Ishikawa (cell line): Measurements from ENCODE around the gene LYPLAL1.

Experiments used
- CEBPB ChIP-seq: IDR thresholded peaks from 2 replicates; pipeline ENCODE4 v1.6.1; 2012
- CREB1 ChIP-seq: IDR thresholded peaks from 2 replicates; pipeline ENCODE4 v1.6.1; 2012; ENCODE audit warnings: low read depth
- EGR1 ChIP-seq: IDR thresholded peaks from 2 replicates; pipeline ENCODE4 v1.6.1; 2012
- EP300 ChIP-seq: IDR thresholded peaks from 2 replicates; pipeline ENCODE4 v1.6.1; 2012; ENCODE audit warnings: borderline replicate concordance
- FOXM1 ChIP-seq: IDR thresholded peaks from 2 replicates; pipeline ENCODE4 v1.6.1; 2012; ENCODE audit warnings: low read depth, borderline replicate concordance
- NFIC ChIP-seq: IDR thresholded peaks from 2 replicates; pipeline ENCODE4 v1.6.1; 2012
- RAD21 ChIP-seq: IDR thresholded peaks from 2 replicates; pipeline ENCODE4 v1.6.1; 2012; ENCODE audit warnings: low read depth
- TAF1 ChIP-seq: IDR thresholded peaks from 2 replicates; pipeline ENCODE4 v1.6.1; 2012; ENCODE audit warnings: low read depth, mild to moderate bottlenecking
- TCF12 ChIP-seq: IDR thresholded peaks from 2 replicates; pipeline ENCODE4 v1.6.1; 2012; ENCODE audit warnings: low read depth
- TEAD4 ChIP-seq: IDR thresholded peaks from 2 replicates; pipeline ENCODE4 v1.6.1; 2012
- YY1 ChIP-seq: IDR thresholded peaks from 2 replicates; pipeline ENCODE4 v1.6.1; 2012; ENCODE audit warnings: low read depth
- ZBTB7A ChIP-seq: IDR thresholded peaks from 2 replicates; pipeline ENCODE4 v1.6.1; 2012; ENCODE audit warnings: low read depth
- TF ChIP-seq, protein P1 (sequence below): IDR thresholded peaks from 2 replicates; pipeline ENCODE4 v1.6.1; 2012; ENCODE audit warnings: low read depth, mild to moderate bottlenecking
- TF ChIP-seq, protein P2 (sequence below): IDR thresholded peaks from 2 replicates; pipeline ENCODE4 v1.6.1; 2012
- TF ChIP-seq, protein P3 (sequence below): IDR thresholded peaks from 2 replicates; pipeline ENCODE4 v1.6.1; 2012

LYPLAL1 gene

DNA sequence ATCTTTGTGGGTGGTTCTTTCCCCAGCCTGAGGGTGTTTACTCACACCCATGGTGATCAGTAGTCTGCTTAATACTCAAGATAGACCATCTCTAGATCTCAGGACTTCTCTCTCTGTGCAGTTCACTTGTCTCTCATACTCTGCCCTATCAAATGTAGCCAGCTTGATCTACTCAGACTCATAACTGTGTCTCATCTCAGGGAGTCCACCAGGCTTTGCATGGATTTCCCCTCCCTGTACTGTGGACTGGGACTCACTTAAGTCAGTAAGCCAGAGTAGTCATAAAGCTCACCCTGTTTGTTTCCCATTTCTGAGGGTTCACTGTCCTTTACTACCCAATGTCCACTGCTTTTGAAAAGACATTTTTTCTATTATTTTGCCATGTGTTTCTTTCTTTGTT lies 41.8 kb downstream of the LYPLAL1 start:
- TF ChIP-seq NFIC (no peak), RAD21 (no peak)

DNA sequence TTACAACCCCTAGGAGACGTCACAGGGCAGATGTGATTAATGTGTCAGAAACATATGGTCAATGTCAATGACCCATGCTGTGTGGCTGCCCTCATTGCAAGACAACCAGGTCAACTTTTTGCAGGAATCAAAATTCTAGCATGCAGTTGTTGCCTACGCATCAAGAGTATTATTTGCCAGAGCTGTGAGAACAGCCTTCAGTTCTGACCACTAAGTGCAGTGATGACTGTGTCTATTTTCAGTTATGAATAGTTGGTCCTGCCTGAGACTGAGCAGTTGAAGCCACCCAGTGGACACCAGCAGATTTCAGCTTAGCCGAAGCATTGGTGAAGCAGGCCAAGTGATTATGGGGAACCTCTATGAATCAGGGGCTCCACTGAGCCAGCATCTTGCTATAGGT lies 47.3 kb downstream of the LYPLAL1 start:
- no peak for TF ChIP-seq ZBTB7A
- no peak for TF ChIP-seq FOXM1
- TF ChIP-seq YY1: no peak
- TF ChIP-seq, protein P1, sequence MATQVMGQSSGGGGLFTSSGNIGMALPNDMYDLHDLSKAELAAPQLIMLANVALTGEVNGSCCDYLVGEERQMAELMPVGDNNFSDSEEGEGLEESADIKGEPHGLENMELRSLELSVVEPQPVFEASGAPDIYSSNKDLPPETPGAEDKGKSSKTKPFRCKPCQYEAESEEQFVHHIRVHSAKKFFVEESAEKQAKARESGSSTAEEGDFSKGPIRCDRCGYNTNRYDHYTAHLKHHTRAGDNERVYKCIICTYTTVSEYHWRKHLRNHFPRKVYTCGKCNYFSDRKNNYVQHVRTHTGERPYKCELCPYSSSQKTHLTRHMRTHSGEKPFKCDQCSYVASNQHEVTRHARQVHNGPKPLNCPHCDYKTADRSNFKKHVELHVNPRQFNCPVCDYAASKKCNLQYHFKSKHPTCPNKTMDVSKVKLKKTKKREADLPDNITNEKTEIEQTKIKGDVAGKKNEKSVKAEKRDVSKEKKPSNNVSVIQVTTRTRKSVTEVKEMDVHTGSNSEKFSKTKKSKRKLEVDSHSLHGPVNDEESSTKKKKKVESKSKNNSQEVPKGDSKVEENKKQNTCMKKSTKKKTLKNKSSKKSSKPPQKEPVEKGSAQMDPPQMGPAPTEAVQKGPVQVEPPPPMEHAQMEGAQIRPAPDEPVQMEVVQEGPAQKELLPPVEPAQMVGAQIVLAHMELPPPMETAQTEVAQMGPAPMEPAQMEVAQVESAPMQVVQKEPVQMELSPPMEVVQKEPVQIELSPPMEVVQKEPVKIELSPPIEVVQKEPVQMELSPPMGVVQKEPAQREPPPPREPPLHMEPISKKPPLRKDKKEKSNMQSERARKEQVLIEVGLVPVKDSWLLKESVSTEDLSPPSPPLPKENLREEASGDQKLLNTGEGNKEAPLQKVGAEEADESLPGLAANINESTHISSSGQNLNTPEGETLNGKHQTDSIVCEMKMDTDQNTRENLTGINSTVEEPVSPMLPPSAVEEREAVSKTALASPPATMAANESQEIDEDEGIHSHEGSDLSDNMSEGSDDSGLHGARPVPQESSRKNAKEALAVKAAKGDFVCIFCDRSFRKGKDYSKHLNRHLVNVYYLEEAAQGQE: no peak
- TF ChIP-seq, protein P2, sequence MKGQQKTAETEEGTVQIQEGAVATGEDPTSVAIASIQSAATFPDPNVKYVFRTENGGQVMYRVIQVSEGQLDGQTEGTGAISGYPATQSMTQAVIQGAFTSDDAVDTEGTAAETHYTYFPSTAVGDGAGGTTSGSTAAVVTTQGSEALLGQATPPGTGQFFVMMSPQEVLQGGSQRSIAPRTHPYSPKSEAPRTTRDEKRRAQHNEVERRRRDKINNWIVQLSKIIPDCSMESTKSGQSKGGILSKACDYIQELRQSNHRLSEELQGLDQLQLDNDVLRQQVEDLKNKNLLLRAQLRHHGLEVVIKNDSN: no peak
- TF ChIP-seq NFIC: no peak
- TF ChIP-seq TAF1: no peak
- TF ChIP-seq, protein P3, sequence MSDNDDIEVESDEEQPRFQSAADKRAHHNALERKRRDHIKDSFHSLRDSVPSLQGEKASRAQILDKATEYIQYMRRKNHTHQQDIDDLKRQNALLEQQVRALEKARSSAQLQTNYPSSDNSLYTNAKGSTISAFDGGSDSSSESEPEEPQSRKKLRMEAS: no peak
- TF ChIP-seq EGR1: no peak
- no peak for TF ChIP-seq CREB1
- TF ChIP-seq TCF12: no peak
- no peak for TF ChIP-seq TEAD4
- no peak for TF ChIP-seq EP300
- TF ChIP-seq CEBPB: no peak
- no peak for TF ChIP-seq RAD21

DNA sequence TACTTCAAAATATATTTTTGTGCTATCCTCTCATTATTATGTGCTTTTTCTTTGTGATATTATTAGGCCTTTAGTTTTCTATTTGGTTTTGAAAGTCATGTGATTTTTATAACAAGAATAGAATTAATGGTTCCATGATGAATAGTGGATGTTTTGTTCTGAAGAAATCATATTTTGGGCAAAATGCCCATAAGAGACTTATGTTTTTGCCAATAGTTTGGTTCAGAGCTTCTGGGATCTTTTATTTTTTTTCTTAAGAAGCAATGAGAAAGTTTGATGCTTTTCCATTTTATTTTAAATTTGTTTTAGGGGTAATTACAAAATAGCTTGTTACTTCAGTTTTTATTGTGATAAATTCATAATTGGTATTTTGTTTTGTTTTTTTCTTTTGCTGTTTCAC lies 49.8 kb downstream of the LYPLAL1 start:
- TF ChIP-seq EP300 (no peak), RAD21 (no peak), TCF12 (no peak), FOXM1 (no peak), CEBPB (no peak), YY1 (no peak)
- TF ChIP-seq, protein P1: no peak

DNA sequence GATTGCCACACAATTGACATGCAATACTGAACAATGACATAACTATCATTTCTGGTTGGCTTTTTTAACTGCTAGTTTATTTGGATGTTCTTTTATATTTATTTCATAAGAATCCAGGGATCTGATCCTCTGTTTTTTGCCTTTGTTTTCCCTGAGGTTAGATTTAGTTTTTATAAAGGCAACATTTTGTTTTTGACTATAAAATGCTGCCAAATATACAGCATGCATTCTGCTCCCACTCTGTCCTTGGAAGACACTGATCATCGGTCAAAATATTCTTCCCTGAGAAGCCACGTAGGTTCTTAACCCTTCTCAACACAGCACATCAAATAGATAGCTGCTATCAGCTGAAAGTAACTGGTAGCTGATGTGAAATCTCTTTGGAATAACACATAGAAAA lies 52.5 kb downstream of the LYPLAL1 start:
- TF ChIP-seq RAD21 (no peak), EGR1 (no peak), FOXM1 (no peak), ZBTB7A (no peak), NFIC (no peak), CREB1 (no peak), TEAD4 (no peak), TAF1 (no peak)
- TF ChIP-seq, protein P1: no peak

DNA sequence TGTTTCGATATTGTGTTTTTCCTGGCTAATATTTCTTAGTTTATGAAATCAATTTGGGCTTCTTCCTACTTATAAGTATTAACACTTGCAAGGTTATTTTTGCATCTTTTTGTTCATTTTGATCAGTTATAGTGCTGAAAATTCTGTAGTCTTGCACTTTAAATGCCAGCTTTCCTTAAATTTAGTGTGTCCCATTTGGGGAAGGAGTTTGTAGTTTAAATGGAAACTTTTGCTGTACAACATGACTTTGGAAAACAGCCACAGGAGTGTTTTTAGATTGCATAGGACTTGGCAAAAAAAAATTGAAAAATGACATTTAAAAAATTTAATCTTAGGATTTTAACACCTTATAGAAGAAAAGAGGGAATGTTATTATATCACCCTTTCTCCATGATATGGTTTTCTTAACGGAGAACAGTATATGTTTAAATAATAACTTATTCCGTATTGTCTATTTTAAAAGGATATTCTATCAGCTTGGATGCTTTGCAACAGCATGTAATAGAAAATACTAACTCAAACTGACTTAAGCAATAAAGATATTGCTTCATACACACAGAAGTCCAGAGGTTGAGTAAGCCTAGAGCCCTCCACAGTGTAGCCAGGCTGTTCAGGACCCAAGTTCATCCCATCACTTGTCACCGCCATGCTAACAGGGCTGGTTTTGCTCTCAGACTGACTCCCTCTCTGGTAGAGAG lies 53.8 kb downstream of the LYPLAL1 start:
- TF ChIP-seq TCF12 (no peak), EGR1 (no peak), EP300 (no peak), CREB1 (no peak), FOXM1 (no peak), NFIC (no peak), ZBTB7A (no peak), TEAD4 (no peak), YY1 (no peak), TAF1 (no peak), RAD21 (no peak), CEBPB (no peak)
- TF ChIP-seq, protein P1: no peak
- TF ChIP-seq, protein P3: no peak
